SK-N-MC (cell line): ENCODE results near the gene FBXL5.

ENCODE experiments used
- EZH2 ChIP-seq: fragments of 200-600 bp; sonication (generic); IDR thresholded peaks from one replicate; pipeline ENCODE4 v1.6.1; 2017; ENCODE audit warnings: antibody characterized with exemption
- FOXP2 ChIP-seq: optimal IDR thresholded peaks from 2 replicates; pipeline ENCODE3; 2011; ENCODE audit warnings: mild to moderate bottlenecking, moderate library complexity; ENCODE audit not compliant: insufficient read depth; ENCODE audit errors: extremely low read length, control extremely low read depth
- POLR2AphosphoS5 ChIP-seq: IDR thresholded peaks from 2 replicates; pipeline ENCODE4 v1.6.1; 2012; ENCODE audit warnings: mild to moderate bottlenecking, low read depth, low read length, borderline replicate concordance

GRCh38 chr4:15690020-15690809 lies 35.1 kb upstream of the FBXL5 start:
- no peak for TF ChIP-seq EZH2
- TF ChIP-seq POLR2AphosphoS5 = no peak
- TF ChIP-seq FOXP2 = no peak
